Measurements from ENCODE around the gene CPEB2. TPM values are rescaled to one million over a fixed set of nuclear protein-coding genes. Genes with fewer than 3 reads are reported as not detected.

CPEB2 gene
- total and polyA plus RNA-seq, 9 of the 15 experiments (the other 6 are each of a cell fraction or from before 2014, with no cell fraction given), result 0.39 to 3.0 (median 1.4) TPM

GRCh38 chr4:15004739-15005301 lies 2.5 kb downstream of the CPEB2 start (continued):
- TF ChIP-seq MLLT1 (IDR thresholded peaks at IDR 0.05) (peak in 1 of 2 experiments; percentile 60; a peak in 2 of 4 replicates), RBFOX2 (IDR thresholded peaks at IDR 0.05; ENCODE audit: low read depth, low read length) (peak; percentile 71), DPF2 (IDR thresholded peaks at IDR 0.05) (0 out of 2 replicates have a peak, but pooled peaks have one; percentile 29), NR4A1 (CRISPR knock-in tag; IDR thresholded peaks at IDR 0.05) (no peak), NR4A1 (tag; IDR thresholded peaks at IDR 0.05) (no peak), ILK (tag; IDR thresholded peaks at IDR 0.05; ENCODE audit: borderline replicate concordance, low read depth) (no peak), PHF21A (IDR thresholded peaks at IDR 0.05; ENCODE audit: borderline replicate concordance, low read depth) (peak; percentile 77; the same call in 1 of the 2 replicates), MAZ (CRISPR knock-in tag; conservative IDR thresholded peaks at IDR 0.05 in 1 of 2, IDR thresholded peaks at IDR 0.05 in 1 of 2) (peak in 1 of 2 experiments; percentile 32; a peak in 1 of 4 replicates), NFYB (IDR thresholded peaks at IDR 0.05; ENCODE audit: extremely low read depth, insufficient read length) (peak; percentile 6), POLR2G (IDR thresholded peaks at IDR 0.05; ENCODE audit: low read depth, low read length) (peak; percentile 73), MTA2 (IDR thresholded peaks at IDR 0.05; ENCODE audit: low read depth) (0 out of 2 replicates have a peak, but pooled peaks have one; percentile 17)
